Ovary (tissue), 3 donors: ENCODE measurements around the gene COQ10A.

Experiments used
- CTCF ChIP-seq, 3 donors: fragments of 450-650 bp in 2 of 3; fragments of 200-600 bp in 1 of 3; IDR thresholded peaks; one replicate each; pipeline versions ENCODE4 v1.5.1 to v1.8.0; 2016 to 2022; ENCODE audit warnings: antibody characterized with exemption in 3 of 3, mild to moderate bottlenecking in 1 of 3
- EP300 ChIP-seq: sonication (generic); formaldehyde crosslinking; IDR thresholded peaks from one replicate; pipeline ENCODE4 v1.6.1; 2017; ENCODE audit warnings: antibody characterized with exemption
- POLR2A ChIP-seq: fragments of 450-650 bp; IDR thresholded peaks from one replicate; pipeline ENCODE4 v1.6.1; 2017; ENCODE audit warnings: antibody characterized with exemption, mild to moderate bottlenecking, moderate library complexity
- donor health status: DM: no; HTN: no; CAD: no.

- TF ChIP-seq CTCF (IDR thresholded peaks at IDR 0.05) = no peak
- TF ChIP-seq POLR2A = no peak
- no peak for TF ChIP-seq EP300
Measured at GRCh38 chr12:56288705-56289387, 22.1 kb downstream of the COQ10A start.
